OCI-LY7 (cell line): Measurements from ENCODE around the gene KAZN. TPM values are rescaled to one million over a fixed set of nuclear protein-coding genes. Genes with fewer than 3 reads are reported as not detected.

Source experiments
- BruUV-seq: library from RNA; stranded (reverse); fragments of 400-500 nt; replicated peaks from 2 replicates; lab custom pipeline; 2021; lab: Mats Ljungman, UMichigan
- CTCF ChIA-PET: fragments of 300-600 bp; sonication (Branson Sonifier 250); formaldehyde crosslinking; loops from one replicate; lab custom pipeline; 2022; ENCODE audit warnings: antibody characterized with exemption; ENCODE audit not compliant: unreplicated experiment; lab: Charles Lee
- POLR2A ChIA-PET: fragments of 300-600 bp; sonication (Branson Sonifier 250); formaldehyde crosslinking; loops from one replicate; lab custom pipeline; 2022; ENCODE audit warnings: antibody characterized with exemption; lab: Charles Lee
- DNase-seq: peaks from one replicate; pipeline ENCODE4 v3.0.0-alpha.2; 2015; ENCODE audit warnings: low spot score
- H2AFZ ChIP-seq: fragments of 200-600 bp; sonication (generic), shearing (Covaris generic); 2 replicates; pipeline ENCODE4 v1.6.1; 2014; ENCODE audit warnings: mild to moderate bottlenecking, antibody characterized with exemption, low read length, moderate library complexity
- H3K27ac ChIP-seq: fragments of 200-600 bp; sonication (generic); 2 replicates; pipeline ENCODE4 v1.5.1; 2014; ENCODE audit warnings: mixed run types, low read depth, mild to moderate bottlenecking, moderate library complexity, low read length, inconsistent platforms; ENCODE audit not compliant: poor library complexity, severe bottlenecking
- H3K36me3 ChIP-seq: fragments of 200-600 bp; sonication (generic); 2 replicates; pipeline ENCODE4 v1.6.1; 2014; ENCODE audit warnings: mild to moderate bottlenecking, antibody characterized with exemption, low read length, moderate library complexity, mixed read lengths; ENCODE audit not compliant: insufficient read depth
- H3K4me1 ChIP-seq: fragments of 200-600 bp; sonication (generic); 2 replicates; pipeline ENCODE4 v1.5.1; 2014; ENCODE audit warnings: mild to moderate bottlenecking, low read length; ENCODE audit not compliant: insufficient read depth, poor library complexity, severe bottlenecking
- H3K4me2 ChIP-seq: fragments of 200-600 bp; sonication (generic); 2 replicates; pipeline ENCODE4 v1.6.1; 2014; ENCODE audit warnings: mild to moderate bottlenecking, low read length
- H3K4me3 ChIP-seq: fragments of 200-600 bp; sonication (generic); 2 replicates; pipeline ENCODE4 v1.5.1; 2014; ENCODE audit warnings: mild to moderate bottlenecking, low read depth, low read length; ENCODE audit not compliant: poor library complexity, severe bottlenecking
- H3K79me2 ChIP-seq: fragments of 200-600 bp; sonication (generic); 2 replicates; pipeline ENCODE4 v1.6.1; 2016; ENCODE audit warnings: low read depth, mild to moderate bottlenecking, low read length, moderate library complexity, mixed read lengths; ENCODE audit not compliant: insufficient read depth
- H3K9me2 ChIP-seq: fragments of 200-600 bp; sonication (generic); 2 replicates; pipeline ENCODE4 v1.6.1; 2016; ENCODE audit warnings: mild to moderate bottlenecking, low read length, mixed read lengths; ENCODE audit not compliant: insufficient read depth
- H3K9me3 ChIP-seq: fragments of 200-600 bp; sonication (generic); 2 replicates; pipeline ENCODE4 v1.6.1; 2014; ENCODE audit warnings: mild to moderate bottlenecking, mixed run types, low read length, mixed read lengths
- H4K20me1 ChIP-seq: fragments of 200-600 bp; sonication (generic); 2 replicates; pipeline ENCODE4 v1.6.1; 2014; ENCODE audit warnings: mild to moderate bottlenecking, antibody characterized with exemption, low read length, moderate library complexity, mixed read lengths; ENCODE audit not compliant: insufficient read depth
- EZH2phosphoT487 ChIP-seq: fragments of 200-600 bp; sonication (generic); IDR thresholded peaks from 2 replicates; pipeline ENCODE4 v1.6.1; 2018; ENCODE audit warnings: low read depth, borderline replicate concordance, mild to moderate bottlenecking, mixed run types, antibody characterized with exemption, low read length, moderate library complexity, mixed read lengths
- intact Hi-C: fragments of 100-400 bp; cut with micrococcal nuclease; formaldehyde crosslinking; loops from one replicate; pipeline ENCODE4 v1.10.0; 2022; ENCODE audit not compliant: unreplicated experiment
- total RNA-seq, 2 experiments: library from RNA; depleted of rRNA in 1 of 2; stranded (reverse); fragments of >200 nt in 1 of 2; shearing (Covaris generic) in 1 of 2; gene quantifications; 2 replicates each; pipeline ENCODE4 v1.2.3, GENCODE V29; 2014 to 2022
- TF ChIP-seq, protein P1 (sequence below): fragments of 200-600 bp; sonication (generic); conservative IDR thresholded peaks from 2 replicates; pipeline ENCODE4 v1.5.1; 2014; ENCODE audit warnings: mild to moderate bottlenecking, antibody characterized with exemption, low read length, moderate library complexity, mixed read lengths

Gene KAZN
- total RNA-seq, 2 experiments from 2014 or later = 0.40 to 2.4 TPM

DNA sequence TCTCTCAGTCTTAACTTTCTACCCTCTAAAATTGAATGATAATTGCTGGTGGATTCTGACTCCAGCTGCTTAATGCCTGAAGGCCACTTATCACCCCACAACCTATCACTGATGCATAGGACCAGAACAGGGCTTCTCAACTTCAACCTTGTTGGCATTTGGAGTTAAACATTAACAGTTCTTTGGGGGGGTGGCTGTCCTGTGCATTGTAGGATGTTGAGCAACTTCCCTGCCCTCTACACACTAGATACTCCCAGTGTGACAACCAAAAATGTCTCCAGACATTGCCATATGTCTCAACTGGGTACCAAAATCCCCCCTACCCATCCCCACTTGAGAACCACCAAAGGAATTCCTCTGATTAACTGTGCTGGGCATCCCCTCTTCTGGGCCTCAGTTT, 279.6 kb downstream of the KAZN start:
- ChIA-PET CTCF (no interaction called here), POLR2A (interaction anchor here (0.6 kb wide), 1 partner anchor 382 kb away, joined by 3 read pairs; no protein-coding TSS in a partner anchor)
- Histone ChIP-seq H2AFZ (no peak overlapping the region), H3K4me2 (no peak overlapping the region), H3K4me3 (no peak overlapping the region), H3K27ac (no peak overlapping the region), H4K20me1 (no peaks in the 10 kb centered on the region), H3K9me3 (no peaks in the 10 kb centered on the region), H3K79me2 (no peaks in the 10 kb centered on the region), H3K9me2 (no peaks in the 10 kb centered on the region), H3K4me1 (peaks cover 20% of the 10 kb centered on the region), H3K36me3 (no peaks in the 10 kb centered on the region)
- no TSS peak for BruUV-seq
- no peak for DNase-seq
- TF ChIP-seq, protein P1, sequence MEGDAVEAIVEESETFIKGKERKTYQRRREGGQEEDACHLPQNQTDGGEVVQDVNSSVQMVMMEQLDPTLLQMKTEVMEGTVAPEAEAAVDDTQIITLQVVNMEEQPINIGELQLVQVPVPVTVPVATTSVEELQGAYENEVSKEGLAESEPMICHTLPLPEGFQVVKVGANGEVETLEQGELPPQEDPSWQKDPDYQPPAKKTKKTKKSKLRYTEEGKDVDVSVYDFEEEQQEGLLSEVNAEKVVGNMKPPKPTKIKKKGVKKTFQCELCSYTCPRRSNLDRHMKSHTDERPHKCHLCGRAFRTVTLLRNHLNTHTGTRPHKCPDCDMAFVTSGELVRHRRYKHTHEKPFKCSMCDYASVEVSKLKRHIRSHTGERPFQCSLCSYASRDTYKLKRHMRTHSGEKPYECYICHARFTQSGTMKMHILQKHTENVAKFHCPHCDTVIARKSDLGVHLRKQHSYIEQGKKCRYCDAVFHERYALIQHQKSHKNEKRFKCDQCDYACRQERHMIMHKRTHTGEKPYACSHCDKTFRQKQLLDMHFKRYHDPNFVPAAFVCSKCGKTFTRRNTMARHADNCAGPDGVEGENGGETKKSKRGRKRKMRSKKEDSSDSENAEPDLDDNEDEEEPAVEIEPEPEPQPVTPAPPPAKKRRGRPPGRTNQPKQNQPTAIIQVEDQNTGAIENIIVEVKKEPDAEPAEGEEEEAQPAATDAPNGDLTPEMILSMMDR = no peak
- no peak for TF ChIP-seq EZH2phosphoT487
- intact Hi-C loops = no loop called here

DNA sequence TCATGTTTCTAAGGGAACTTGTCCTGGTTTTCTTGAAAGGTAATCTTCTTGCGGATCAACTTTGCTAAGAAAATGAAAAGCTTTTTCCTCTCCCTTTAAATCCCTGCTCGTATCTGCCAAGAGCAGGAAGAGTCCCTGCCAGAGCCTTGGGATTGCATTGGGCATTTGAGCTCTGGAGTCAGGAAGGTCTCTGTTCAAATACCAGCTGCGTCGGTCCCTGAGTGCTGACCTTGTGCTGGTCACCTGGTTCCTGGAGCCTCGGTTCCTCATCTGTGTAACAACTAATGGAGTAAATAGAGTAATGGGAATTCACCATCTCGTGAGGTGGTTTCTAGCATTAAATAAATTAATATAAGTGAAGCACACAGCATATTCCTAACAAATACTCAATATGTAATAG, 280.5 kb downstream of the KAZN start:
- Histone ChIP-seq H3K4me3 (no peak overlapping the region), H3K9me3 (no peaks in the 10 kb centered on the region), H3K79me2 (no peaks in the 10 kb centered on the region), H3K4me1 (peaks cover 20% of the 10 kb centered on the region), H3K9me2 (no peaks in the 10 kb centered on the region), H3K27ac (no peak overlapping the region), H3K4me2 (no peak overlapping the region), H2AFZ (no peak overlapping the region), H3K36me3 (no peaks in the 10 kb centered on the region), H4K20me1 (no peaks in the 10 kb centered on the region)
- no peak for DNase-seq
- TF ChIP-seq, protein P1 = no peak
- TF ChIP-seq EZH2phosphoT487 = no peak
- intact Hi-C loops = no loop called here
- no TSS peak for BruUV-seq
- ChIA-PET POLR2A (interaction anchor here (0.6 kb wide), 1 partner anchor 383 kb away, joined by 3 read pairs; no protein-coding TSS in a partner anchor), CTCF (no interaction called here)

DNA sequence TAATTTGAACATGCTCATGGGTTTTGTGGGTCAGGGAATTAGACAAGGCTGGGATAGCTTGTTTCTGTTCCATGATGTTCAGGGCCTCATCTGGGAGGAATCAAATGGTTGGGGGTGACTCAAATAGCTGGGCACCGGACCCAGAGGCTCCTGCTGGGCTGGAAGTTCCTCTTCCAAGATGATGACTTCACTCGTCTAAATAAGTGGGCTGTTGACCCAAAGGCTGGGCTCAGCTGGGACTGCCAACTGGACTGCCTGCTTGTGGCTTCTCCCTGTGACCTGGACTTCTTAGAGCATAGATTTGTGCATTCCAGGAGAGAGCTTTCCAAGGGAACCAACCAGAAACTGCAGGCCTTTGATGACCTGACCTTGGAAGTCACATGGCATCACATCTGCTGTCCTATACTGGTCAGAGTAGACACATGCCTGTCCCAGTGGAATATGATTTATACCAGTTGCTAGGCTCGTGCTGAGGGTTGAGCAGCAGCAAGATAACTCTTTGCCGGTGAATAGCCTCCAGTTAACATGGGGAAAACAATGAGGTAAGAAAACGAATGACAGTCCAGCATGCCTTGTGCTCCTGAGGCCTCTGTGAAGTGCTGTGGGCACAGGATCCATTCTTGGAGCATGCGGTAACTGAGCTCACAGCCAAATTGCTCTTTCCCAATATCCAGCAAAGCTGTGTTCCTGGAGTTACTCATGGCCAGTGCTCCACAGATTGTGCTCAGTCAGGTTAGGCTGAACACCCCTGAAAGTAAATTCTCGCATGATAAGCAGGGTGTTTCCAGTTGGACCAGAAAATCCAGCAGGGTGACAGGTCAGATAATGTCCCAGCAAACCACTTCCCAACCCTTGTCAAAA, 282.2 kb downstream of the KAZN start:
- Histone ChIP-seq H3K36me3 (no peaks in the 10 kb centered on the region), H3K4me2 (no peak overlapping the region), H3K4me3 (no peak overlapping the region), H3K79me2 (no peaks in the 10 kb centered on the region), H4K20me1 (no peaks in the 10 kb centered on the region), H3K27ac (no peak overlapping the region), H2AFZ (no peak overlapping the region), H3K9me3 (no peaks in the 10 kb centered on the region), H3K4me1 (peaks cover 20% of the 10 kb centered on the region), H3K9me2 (no peaks in the 10 kb centered on the region)
- no peak for TF ChIP-seq EZH2phosphoT487
- TF ChIP-seq, protein P1 = no peak
- intact Hi-C loops = no loop called here
- CTCF ChIA-PET = no interaction called here
- no peak for DNase-seq
- POLR2A ChIA-PET = no interaction called here
- no TSS peak for BruUV-seq
